GM18511 (cell line): ENCODE measurements around the gene ARHGEF28.

Experiments used
- ATAC-seq: cut with Tn5 transposase; IDR thresholded peaks from one replicate; pipeline ENCODE4 v1.9.1; 2021; ENCODE audit warnings: mild to moderate bottlenecking, moderate library complexity; ENCODE audit not compliant: unreplicated experiment

The ARHGEF28 gene

GRCh38 chr5:73691302-73692080 is 65.5 kb downstream of the ARHGEF28 start:
- no peak for ATAC-seq

- ATAC-seq = no peak
Measured at GRCh38 chr5:73692166-73692640, 66.2 kb downstream of the ARHGEF28 start.

GRCh38 chr5:73692981-73693380 is 67.0 kb downstream of the ARHGEF28 start:
- ATAC-seq = no peak

GRCh38 chr5:73693573-73694061 is 67.6 kb downstream of the ARHGEF28 start:
- peak; percentile 36 for ATAC-seq

GRCh38 chr5:73694089-73694488 is 68.1 kb downstream of the ARHGEF28 start:
- peak; percentile 84 for ATAC-seq

- no peak for ATAC-seq
Measured at GRCh38 chr5:73698011-73698410, 72.0 kb downstream of the ARHGEF28 start.

- ATAC-seq = no peak
Measured at GRCh38 chr5:73701566-73701965, 75.6 kb downstream of the ARHGEF28 start.

GRCh38 chr5:73702534-73702933 is 76.5 kb downstream of the ARHGEF28 start:
- ATAC-seq = no peak

GRCh38 chr5:73702951-73703350 is 77.0 kb downstream of the ARHGEF28 start:
- ATAC-seq = no peak

- no peak for ATAC-seq
Measured at GRCh38 chr5:73705364-73705763, 79.4 kb downstream of the ARHGEF28 start.

- no peak for ATAC-seq
Measured at GRCh38 chr5:73706963-73707362, 81.0 kb downstream of the ARHGEF28 start.

- ATAC-seq = no peak
Measured at GRCh38 chr5:73709536-73710129, 83.6 kb downstream of the ARHGEF28 start.

GRCh38 chr5:73716284-73716808 is 90.3 kb downstream of the ARHGEF28 start:
- ATAC-seq = no peak

GRCh38 chr5:73718762-73719161 is 92.8 kb downstream of the ARHGEF28 start:
- no peak for ATAC-seq

GRCh38 chr5:73719632-73720031 is 93.6 kb downstream of the ARHGEF28 start:
- ATAC-seq = no peak

GRCh38 chr5:73722231-73722630 is 96.2 kb downstream of the ARHGEF28 start:
- no peak for ATAC-seq

- no peak for ATAC-seq
Measured at GRCh38 chr5:73726071-73726470, 100.1 kb downstream of the ARHGEF28 start.

GRCh38 chr5:73726606-73727231 is 100.7 kb downstream of the ARHGEF28 start:
- ATAC-seq = no peak

- ATAC-seq = no peak
Measured at GRCh38 chr5:73727470-73727869, 101.5 kb downstream of the ARHGEF28 start.

- no peak for ATAC-seq
Measured at GRCh38 chr5:73728493-73729273, 102.7 kb downstream of the ARHGEF28 start.

- no peak for ATAC-seq
Measured at GRCh38 chr5:73729329-73729728, 103.3 kb downstream of the ARHGEF28 start.
